CD14-positive monocyte (primary cell): ENCODE measurements around the gene SOAT1. TPM values are rescaled to one million over a fixed set of nuclear protein-coding genes. Genes with fewer than 3 reads are reported as not detected.

Experiments used
- DNase-seq, 3 donors: peaks; one replicate each; pipeline ENCODE4 v3.0.0-alpha.2; 2011 to 2022
- H2AFZ ChIP-seq: 2 replicates; pipeline ENCODE4 v1.6.0; 2012; ENCODE audit warnings: mild to moderate bottlenecking, low read depth, low read length, inconsistent platforms; ENCODE audit not compliant: insufficient read depth, poor library complexity, severe bottlenecking
- H3K27ac ChIP-seq, 2 donors: 1 replicate in 1 of 2; 2 replicates in 1 of 2; pipeline ENCODE4 v1.5.1; 2012 to 2013; ENCODE audit warnings: low read length in 2 of 2, control low read depth in 1 of 2, inconsistent platforms in 1 of 2, low read depth in 1 of 2, mild to moderate bottlenecking in 1 of 2
- H3K27me3 ChIP-seq, 2 donors: one replicate each; pipeline versions ENCODE4 v1.6.0 to v1.6.1; 2011 to 2013; ENCODE audit warnings: low read length in 2 of 2; ENCODE audit not compliant: control insufficient read depth in 2 of 2, insufficient read depth in 2 of 2
- H3K36me3 ChIP-seq, 2 donors: replicated peaks in 1 of 2; 1 replicate in 1 of 2; 2 replicates in 1 of 2; pipeline versions ENCODE4 v1.5.1 to v1.6.1; 2012 to 2013; ENCODE audit warnings: low read length in 2 of 2, control low read depth in 1 of 2, inconsistent platforms in 1 of 2, mild to moderate bottlenecking in 1 of 2; ENCODE audit not compliant: insufficient read depth in 2 of 2, control insufficient read depth in 1 of 2
- H3K4me1 ChIP-seq, 2 donors: 1 replicate in 1 of 2; 2 replicates in 1 of 2; pipeline versions ENCODE4 v1.5.1 to v1.6.1; 2012 to 2013; ENCODE audit warnings: low read length in 2 of 2, control low read depth in 1 of 2, inconsistent platforms in 1 of 2, mild to moderate bottlenecking in 1 of 2, moderate library complexity in 1 of 2; ENCODE audit not compliant: insufficient read depth in 2 of 2, control insufficient read depth in 1 of 2
- H3K4me2 ChIP-seq: replicated peaks from 2 replicates; pipeline ENCODE3; 2012; ENCODE audit warnings: low read length, moderate library complexity, mild to moderate bottlenecking; ENCODE audit not compliant: poor library complexity, severe bottlenecking; ENCODE audit errors: extremely low read depth
- H3K4me3 ChIP-seq, 3 experiments: fragments of 200-600 bp in 1 of 3; sonication (generic) in 1 of 3; replicated peaks in 1 of 3; 1 replicate in 2 of 3; 2 replicates in 1 of 3; pipeline ENCODE4 v1.5.1; 2011 to 2013; ENCODE audit warnings: low read length in 3 of 3, mild to moderate bottlenecking in 3 of 3, control low read depth in 2 of 3, low read depth in 2 of 3, inconsistent platforms in 1 of 3, moderate library complexity in 1 of 3
- H3K79me2 ChIP-seq: 2 replicates; pipeline ENCODE4 v1.6.0; 2012; ENCODE audit warnings: mild to moderate bottlenecking, control low read depth, inconsistent platforms, low read length, moderate library complexity; ENCODE audit not compliant: insufficient read depth
- H3K9ac ChIP-seq: 2 replicates; pipeline ENCODE4 v1.6.0; 2017; ENCODE audit warnings: low read length, mild to moderate bottlenecking; ENCODE audit not compliant: insufficient read depth, poor library complexity, severe bottlenecking
- H3K9me3 ChIP-seq, 2 donors: replicated peaks in 1 of 2; 1 replicate in 1 of 2; 2 replicates in 1 of 2; pipeline versions ENCODE4 v1.5.1 to v1.6.1; 2012 to 2013; ENCODE audit warnings: low read length in 2 of 2, control low read depth in 1 of 2; ENCODE audit not compliant: control insufficient read depth in 1 of 2, insufficient read depth in 1 of 2
- H4K20me1 ChIP-seq: 2 replicates; pipeline ENCODE4 v1.6.0; 2012; ENCODE audit warnings: mild to moderate bottlenecking, low read length, control low read depth, moderate library complexity; ENCODE audit not compliant: insufficient read depth
- H3K27ac Mint-ChIP-seq, 7 donors: one replicate each; pipeline ENCODE4 v1.8.0; 2020; ENCODE audit warnings: mild to moderate bottlenecking in 7 of 7, mixed read lengths in 7 of 7, moderate library complexity in 6 of 7, inconsistent platforms in 2 of 7
- H3K27me3 Mint-ChIP-seq, 3 donors: one replicate each; pipeline ENCODE4 v1.8.0; 2021 to 2022; ENCODE audit warnings: low read depth in 3 of 3, mild to moderate bottlenecking in 3 of 3, mixed read lengths in 3 of 3, moderate library complexity in 3 of 3, inconsistent platforms in 1 of 3
- H3K36me3 Mint-ChIP-seq, 2 donors: one replicate each; pipeline ENCODE4 v1.8.0; 2020; ENCODE audit warnings: mixed read lengths in 2 of 2, inconsistent platforms in 1 of 2, mild to moderate bottlenecking in 1 of 2
- H3K4me1 Mint-ChIP-seq: one replicate; pipeline ENCODE4 v1.8.0; 2020; ENCODE audit warnings: mild to moderate bottlenecking, mixed read lengths
- H3K4me3 Mint-ChIP-seq, 2 donors: one replicate each; pipeline ENCODE4 v1.8.0; 2020; ENCODE audit warnings: mild to moderate bottlenecking in 2 of 2, mixed read lengths in 2 of 2, moderate library complexity in 1 of 2
- H3K9me3 Mint-ChIP-seq, 7 donors: one replicate each; pipeline ENCODE4 v1.8.0; 2020 to 2022; ENCODE audit warnings: mixed read lengths in 7 of 7, mild to moderate bottlenecking in 6 of 7, moderate library complexity in 6 of 7, inconsistent platforms in 2 of 7
- CTCF ChIP-seq: fragments of 200-600 bp; IDR thresholded peaks from one replicate; pipeline ENCODE4 v1.8.0; 2022; ENCODE audit warnings: antibody characterized with exemption, mild to moderate bottlenecking
- WGBS: methylation state at CpG from one replicate; pipeline ENCODE4 v1.1.5; 2013; ENCODE audit warnings: missing lambda C conversion rate; ENCODE audit not compliant: insufficient coverage; 5-methylcytosine and 5-hydroxymethylcytosine counted together
- intact Hi-C, 2 donors: fragments of 100-400 bp; cut with micrococcal nuclease; formaldehyde crosslinking; loops; one replicate each; pipeline versions ENCODE4 v1.15.0 to v1.15.1; 2023
- polyA plus RNA-seq, 3 donors: library from polyadenylated mRNA; depleted of rRNA in 1 of 3; unstranded in 2 of 3; stranded (reverse) in 1 of 3; fragments of 300-500 nt in 2 of 3; fragments of >200 nt in 1 of 3; fragmentation: Illumina TruSeq in 2 of 3; gene quantifications; 1 replicate in 2 of 3; 2 replicates in 1 of 3; pipeline ENCODE4 v1.2.3, GENCODE V29; 2012 to 2021

The SOAT1 gene
- polyA plus RNA-seq, 3 donors = 15.8 to 158 (median 105) TPM

- peaks cover 0 to 5% (median 0%) of the 10 kb centered on the region in 7 donors for H3K9me3 Mint-ChIP-seq
- peak overlapping the region in 2 of 7 donors; percentile 26 to 27 for H3K27ac Mint-ChIP-seq
- H3K27ac ChIP-seq = no peak overlapping the region
- H3K4me3 Mint-ChIP-seq = no peak overlapping the region
- no peak for DNase-seq
- WGBS = 100% methylated on average over 1 of the region's 4 CpGs
- H2AFZ ChIP-seq = no peak overlapping the region
- H3K27me3 ChIP-seq = no peaks in the 10 kb centered on the region
- no peaks in the 10 kb centered on the region for H3K9me3 ChIP-seq
- H3K4me2 ChIP-seq = no peak overlapping the region
- H3K4me3 ChIP-seq = no peak overlapping the region
- peaks cover 22% of the 10 kb centered on the region for H4K20me1 ChIP-seq
- H3K27me3 Mint-ChIP-seq = no peaks in the 10 kb centered on the region
- H3K36me3 Mint-ChIP-seq = peaks cover 57 to 69% of the 10 kb centered on the region in 2 donors
- H3K4me1 Mint-ChIP-seq = peaks cover 30% of the 10 kb centered on the region
- intact Hi-C loops = loop anchor here in 1 of 2 donors (5.0 kb wide), 1 partner anchor 37 kb away; no protein-coding TSS in a partner anchor
- H3K9ac ChIP-seq = no peak overlapping the region
- TF ChIP-seq CTCF = no peak
- H3K36me3 ChIP-seq = peaks cover 27 to 66% of the 10 kb centered on the region in 2 donors
- peaks cover 17% of the 10 kb centered on the region in 2 donors for H3K4me1 ChIP-seq
- peaks cover 57% of the 10 kb centered on the region for H3K79me2 ChIP-seq
These were observed 40.8 kb downstream of the SOAT1 start for GRCh38 chr1:179334440-179334839.

- intact Hi-C loops = no loop called here
- H3K9me3 Mint-ChIP-seq = peaks cover 0 to 3% (median 0%) of the 10 kb centered on the region in 7 donors
- Histone ChIP-seq H3K4me2 (no peak overlapping the region), H2AFZ (no peak overlapping the region), H3K9me3 (no peaks in the 10 kb centered on the region), H3K36me3 (peaks cover 32 to 70% of the 10 kb centered on the region in 2 donors), H3K79me2 (peaks cover 50% of the 10 kb centered on the region), H3K27me3 (no peaks in the 10 kb centered on the region), H3K9ac (no peak overlapping the region), H3K4me3 (no peak overlapping the region), H4K20me1 (peaks cover 18% of the 10 kb centered on the region), H3K4me1 (peaks cover 14% of the 10 kb centered on the region in 2 donors), H3K27ac (peak overlapping the region in 1 of 2 donors; percentile 10)
- no CpG with 5 or more reads among the region's 2 CpGs for WGBS
- peaks cover 47 to 71% of the 10 kb centered on the region in 2 donors for H3K36me3 Mint-ChIP-seq
- TF ChIP-seq CTCF = no peak
- no peak overlapping the region for H3K4me3 Mint-ChIP-seq
- peak overlapping the region in 2 of 7 donors; percentile 33 to 55 for H3K27ac Mint-ChIP-seq
- peaks cover 14% of the 10 kb centered on the region for H3K4me1 Mint-ChIP-seq
- H3K27me3 Mint-ChIP-seq = no peaks in the 10 kb centered on the region
- DNase-seq = no peak
These were observed 43.7 kb downstream of the SOAT1 start for GRCh38 chr1:179337288-179337687.
